ENCODE data around the gene CRABP2. TPM values are rescaled to one million over a fixed set of nuclear protein-coding genes. Genes with fewer than 3 reads are reported as not detected.

CRABP2 gene
- total and polyA plus RNA-seq, 10 of the 15 experiments (the other 5 are each of a cell fraction or from before 2014, with no cell fraction given), result 0.21 to 1.3 (median 0.41) TPM

DNA sequence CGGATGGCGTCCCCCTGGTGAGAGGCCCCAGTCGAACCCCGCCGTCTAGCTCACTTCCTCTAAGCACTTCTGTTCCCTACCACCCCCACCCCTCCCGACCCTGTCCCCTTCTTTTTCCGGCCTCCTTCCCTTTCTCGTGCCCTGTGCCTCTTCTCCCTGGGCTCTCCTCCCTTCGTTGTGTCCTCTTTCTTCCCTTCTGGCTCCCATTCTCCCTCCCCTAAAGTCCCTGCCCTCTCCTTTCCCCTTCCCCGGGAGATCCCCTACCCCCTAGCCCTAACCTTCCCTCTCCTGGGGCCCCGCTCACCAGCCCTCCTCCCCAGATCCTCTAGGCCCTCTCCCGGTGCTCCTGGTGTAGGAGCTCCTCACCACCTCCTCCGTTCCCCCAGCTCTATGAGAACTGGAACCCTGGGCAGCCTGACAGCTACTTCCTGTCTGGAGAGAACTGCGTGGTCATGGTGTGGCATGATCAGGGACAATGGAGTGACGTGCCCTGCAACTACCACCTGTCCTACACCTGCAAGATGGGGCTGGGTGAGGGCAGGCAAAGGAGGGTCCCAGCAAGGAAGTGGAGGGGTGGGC lies 47.6 kb downstream of the CRABP2 start:
- Histone ChIP-seq H3K4me1 (ENCODE audit: control insufficient read depth, insufficient read depth, low read length) (peaks cover 52% of the 10 kb centered on the region), H3K9ac (ENCODE audit: control insufficient read depth, insufficient read depth, low read length) (peak overlapping the region; percentile 32; the same call in 1 of the 2 replicates), H3K27ac (ENCODE audit: control insufficient read depth, insufficient read depth) (no peak overlapping the region), H3K79me2 (ENCODE audit: control insufficient read depth, insufficient read depth, low read length) (peaks cover 23% of the 10 kb centered on the region), H3K4me3 (peak overlapping the region; percentile 45; the same call in 1 of the 2 replicates), H2AFZ (ENCODE audit: control insufficient read depth, low read depth, low read length) (no peak overlapping the region), H4K20me1 (ENCODE audit: control insufficient read depth, insufficient read depth) (peaks cover 8% of the 10 kb centered on the region; the same call in 1 of the 2 replicates), H3K36me3 (ENCODE audit: control insufficient read depth in 2 of 2, insufficient read depth in 2 of 2, low read length in 1 of 2) (no peaks in the 10 kb centered on the region), H3K4me2 (ENCODE audit: control insufficient read depth, insufficient read depth) (peak overlapping the region; percentile 89), H3K9me3 (replicated peaks; ENCODE audit: control insufficient read depth, insufficient read depth, low read length) (no peaks in the 10 kb centered on the region), H3K27me3 (replicated peaks in 1 of 2; ENCODE audit: control insufficient read depth in 2 of 2, insufficient read depth in 2 of 2, low read length in 1 of 2) (0 out of 4 replicates have a peak, but pooled peaks cover 0 to 2% of the 10 kb centered on the region in 2 experiments)
- SMC1A ChIA-PET (ENCODE audit: uncharacterized antibody, unreplicated experiment), result interaction anchor here (0.7 to 4.2 kb wide), 9 partner anchors 19 to 201 kb away, joined by 3 to 33 read pairs (median 5); partner anchors contain the start of genes GPATCH4 and NES
- in situ Hi-C loops (cut with MboI), result no loop called here
- no TSS peak for BruUV-seq (replicated peaks)
- POLR2A ChIA-PET, result interaction anchor here (0.9 to 1.2 kb wide), 3 partner anchors 10 to 68 kb away, joined by 3 to 4 read pairs (median 4); no protein-coding TSS in a partner anchor
- RAD21 ChIA-PET (ENCODE audit: unreplicated experiment), result interaction anchor here (0.7 to 6.0 kb wide), 5 partner anchors 21 to 94 kb away, joined by 3 to 58 read pairs (median 7); partner anchors contain the start of genes HDGF and NES
- DNase-seq (ENCODE audit: low read depth, low spot score), result no peak
- no peak for FAIRE-seq
- TF ChIP-seq SPI1 (IDR thresholded peaks at IDR 0.05; ENCODE audit: borderline replicate concordance, insufficient read depth, low read depth, low read length) (peak; percentile 25; the same call in 1 of the 2 replicates), HDGF (IDR thresholded peaks at IDR 0.05) (peak; percentile 72), ZBED1 (IDR thresholded peaks at IDR 0.05; ENCODE audit: borderline replicate concordance) (no peak), TAF1 (IDR thresholded peaks at IDR 0.05; ENCODE audit: borderline replicate concordance, low read depth, low read length) (no peak), SMARCA5 (IDR thresholded peaks at IDR 0.05) (0 out of 2 replicates have a peak, but pooled peaks have one; percentile 1), NBN (IDR thresholded peaks at IDR 0.05) (0 out of 2 replicates have a peak, but pooled peaks have one; percentile 36), RB1 (IDR thresholded peaks at IDR 0.05; ENCODE audit: borderline replicate concordance) (no peak)
- ATAC-seq, result no peak
- intact Hi-C loops (cut with micrococcal nuclease; ENCODE audit: unreplicated experiment), result loop anchor here (1.0 kb wide), 1 partner anchor 31 kb away; no protein-coding TSS in a partner anchor
- CTCF ChIA-PET, result interaction anchor here (0.5 to 8.3 kb wide), 16 partner anchors 9 to 438 kb away, joined by 3 to 208 read pairs (median 4); partner anchors contain the start of genes BCAN, CRABP2, ISG20L2 and METTL25B
- 22% methylated on average over 7 of the region's 15 CpGs for WGBS (ENCODE audit: insufficient coverage, insufficient replicate concordance, low lambda C conversion rate, missing lambda C conversion rate)

Data from GM12878 (cell line).